ENCODE data around the gene NUB1. TPM values are rescaled to one million over a fixed set of nuclear protein-coding genes. Genes with fewer than 3 reads are reported as not detected.

NUB1 gene
- total RNA-seq, 1 experiment from 2014 or later = 48.5 TPM

- H3K27me3 ChIP-seq (ENCODE audit: insufficient read depth, low read length) = no peaks in the 10 kb centered on the region
- Mint-ChIP-seq H3K4me1 (peaks cover 20 to 24% of the 10 kb centered on the region in 2 experiments), H3K4me3 (no peak overlapping the region), H3K9me3 (no peaks in the 10 kb centered on the region), H3K27ac (no peak overlapping the region), H3K27me3 (ENCODE audit: low read depth) (no peaks in the 10 kb centered on the region; the same call in 1 of the 2 replicates), H3K36me3 (ENCODE audit: insufficient read depth in 1 of 3, low read depth in 3 of 3) (peaks cover 2 to 42% (median 26%) of the 10 kb centered on the region in 3 experiments; a peak in 6 of 7 replicates)
- H3K4me1 ChIP-seq (ENCODE audit: insufficient read depth, low read length) = no peaks in the 10 kb centered on the region
- H4K91ac ChIP-seq (ENCODE audit: insufficient read length, low read depth, low read length) = no peak overlapping the region
- no peak overlapping the region for H3K56ac ChIP-seq (ENCODE audit: insufficient read length, low read depth, low read length)
- H2BK15ac ChIP-seq (ENCODE audit: low read depth, low read length) = no peak overlapping the region
- H3K4ac ChIP-seq (ENCODE audit: low read depth, low read length) = no peak overlapping the region
- no peaks in the 10 kb centered on the region for H3K79me2 ChIP-seq (ENCODE audit: insufficient read depth, low read length)
- H3K23me2 ChIP-seq (ENCODE audit: insufficient read length, low read depth, low read length, poor library complexity, severe bottlenecking) = no peaks in the 10 kb centered on the region
- no peaks in the 10 kb centered on the region for H3K9me3 ChIP-seq (ENCODE audit: control insufficient read depth, low read depth, low read length)
- no CpG with 5 or more reads among the region's 2 CpGs for WGBS (ENCODE audit: extremely low coverage, insufficient read length, low lambda C conversion rate)
- H2BK20ac ChIP-seq (ENCODE audit: low read depth, low read length, poor library complexity, severe bottlenecking) = no peak overlapping the region
- H2BK12ac ChIP-seq (ENCODE audit: insufficient read length, low read depth, low read length) = no peak overlapping the region
- no peaks in the 10 kb centered on the region for H4K20me1 ChIP-seq (ENCODE audit: control insufficient read depth, insufficient read depth, insufficient read length)
- H3K18ac ChIP-seq (ENCODE audit: insufficient read length, low read depth, low read length) = no peak overlapping the region
- TF ChIP-seq, protein P1, sequence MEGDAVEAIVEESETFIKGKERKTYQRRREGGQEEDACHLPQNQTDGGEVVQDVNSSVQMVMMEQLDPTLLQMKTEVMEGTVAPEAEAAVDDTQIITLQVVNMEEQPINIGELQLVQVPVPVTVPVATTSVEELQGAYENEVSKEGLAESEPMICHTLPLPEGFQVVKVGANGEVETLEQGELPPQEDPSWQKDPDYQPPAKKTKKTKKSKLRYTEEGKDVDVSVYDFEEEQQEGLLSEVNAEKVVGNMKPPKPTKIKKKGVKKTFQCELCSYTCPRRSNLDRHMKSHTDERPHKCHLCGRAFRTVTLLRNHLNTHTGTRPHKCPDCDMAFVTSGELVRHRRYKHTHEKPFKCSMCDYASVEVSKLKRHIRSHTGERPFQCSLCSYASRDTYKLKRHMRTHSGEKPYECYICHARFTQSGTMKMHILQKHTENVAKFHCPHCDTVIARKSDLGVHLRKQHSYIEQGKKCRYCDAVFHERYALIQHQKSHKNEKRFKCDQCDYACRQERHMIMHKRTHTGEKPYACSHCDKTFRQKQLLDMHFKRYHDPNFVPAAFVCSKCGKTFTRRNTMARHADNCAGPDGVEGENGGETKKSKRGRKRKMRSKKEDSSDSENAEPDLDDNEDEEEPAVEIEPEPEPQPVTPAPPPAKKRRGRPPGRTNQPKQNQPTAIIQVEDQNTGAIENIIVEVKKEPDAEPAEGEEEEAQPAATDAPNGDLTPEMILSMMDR (conservative IDR thresholded peaks at IDR 0.05) = no peak
- DNase-seq = no peak
- no peak overlapping the region for H4K5ac ChIP-seq (ENCODE audit: insufficient read length, low read depth, low read length)
- no peak overlapping the region for H3K23ac ChIP-seq (ENCODE audit: insufficient read length, low read depth, low read length)
- H3K14ac ChIP-seq (ENCODE audit: insufficient read depth, low read length) = no peak overlapping the region
- no peaks in the 10 kb centered on the region for H3K79me1 ChIP-seq (ENCODE audit: insufficient read depth, low read depth, low read length, poor library complexity, severe bottlenecking)
- H2BK120ac ChIP-seq (ENCODE audit: low read depth, low read length, poor library complexity, severe bottlenecking) = no peak overlapping the region
- H3K9ac ChIP-seq (ENCODE audit: extremely low read depth, insufficient read length, low read length) = no peak overlapping the region
- H2BK5ac ChIP-seq (ENCODE audit: insufficient read length, low read length) = no peak overlapping the region
- no peak overlapping the region for H2AFZ ChIP-seq (ENCODE audit: low read length)
- no peak overlapping the region for H4K8ac ChIP-seq (replicated peaks; ENCODE audit: insufficient read length, low read depth, low read length)
- H3K4me2 ChIP-seq (ENCODE audit: insufficient read depth, insufficient read length, low read length) = no peak overlapping the region
- H2AK5ac ChIP-seq (ENCODE audit: insufficient read length, low read length) = no peak overlapping the region
- no peak overlapping the region for H3K27ac ChIP-seq (ENCODE audit: insufficient read length, low read depth, low read length)
- H3T11ph ChIP-seq (ENCODE audit: low read length) = no peak overlapping the region
Observed at GRCh38 chr7:151371266-151371665, 29.7 kb downstream of the NUB1 start.
